NCI-H774 (cell line): ENCODE results near the gene BMP6.

Source experiments
- DNase-seq: peaks from one replicate; lab custom pipeline; 2025; lab: John Stamatoyannopoulos, UW

The BMP6 gene

DNA sequence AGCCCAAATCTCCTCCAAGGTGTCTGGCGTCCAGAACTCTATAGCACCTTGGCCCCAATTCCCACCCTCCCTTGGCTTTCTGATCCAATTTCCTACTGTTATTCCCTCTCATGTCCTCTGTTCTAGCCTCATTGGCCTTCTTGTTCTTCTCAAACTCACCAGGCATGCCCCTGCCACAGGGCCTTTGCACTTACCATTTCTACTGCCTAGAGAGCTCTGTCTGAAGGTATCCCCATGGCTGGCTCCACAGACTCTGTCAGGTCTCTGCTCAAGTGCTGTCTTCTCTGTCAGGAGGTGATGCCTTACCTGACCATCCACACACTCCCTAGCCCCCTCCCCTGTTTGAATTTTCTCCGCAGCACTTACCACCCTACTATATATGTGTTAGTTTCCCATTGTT, 5.6 kb upstream of the BMP6 start:
- no peak for DNase-seq

DNA sequence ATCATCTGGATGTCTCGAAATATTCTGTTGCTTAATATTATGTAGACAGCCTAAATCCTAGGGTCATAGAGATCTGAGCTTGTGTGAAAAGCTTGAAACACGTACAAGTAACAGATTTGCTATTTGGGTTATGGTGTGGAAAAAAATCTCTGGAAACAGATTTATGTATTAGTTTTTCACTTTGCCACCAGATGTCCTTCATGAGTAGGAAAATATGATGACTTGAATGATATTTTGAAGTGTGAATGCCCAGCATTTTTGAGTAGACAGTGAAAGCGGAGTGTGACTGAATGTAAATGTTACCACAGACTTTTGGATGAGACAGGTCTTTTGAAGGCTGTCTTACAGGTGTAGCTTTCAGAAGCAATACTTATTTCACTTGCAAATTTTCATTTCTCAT, 4.2 kb upstream of the BMP6 start:
- no peak for DNase-seq

DNA sequence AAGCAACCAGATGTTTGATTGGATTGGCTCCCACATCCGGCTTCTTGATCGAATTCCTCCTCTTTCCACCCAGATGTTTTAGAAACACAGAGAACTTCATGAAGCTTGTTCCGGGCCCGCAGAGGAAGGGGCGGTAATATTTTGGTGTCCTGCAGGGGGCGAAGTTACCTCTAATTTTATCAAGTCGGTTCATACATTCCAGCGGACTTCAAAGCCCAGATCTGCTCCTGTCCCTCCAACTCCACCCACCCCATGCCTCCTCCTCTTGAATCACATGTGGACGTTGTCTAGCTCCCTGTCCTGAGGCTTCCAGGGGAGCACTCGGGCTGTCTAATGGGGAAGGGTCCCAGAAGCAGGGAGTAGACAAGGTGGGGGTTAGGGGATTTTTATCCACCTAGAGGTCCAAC, 2.9 kb upstream of the BMP6 start:
- peak; percentile 41 for DNase-seq

GRCh38 chr6:7723554-7723953, 2.3 kb upstream of the BMP6 start:
- no peak for DNase-seq

- no peak for DNase-seq
Measured at GRCh38 chr6:7725412-7725811, 487 bp upstream of the BMP6 start.

DNA sequence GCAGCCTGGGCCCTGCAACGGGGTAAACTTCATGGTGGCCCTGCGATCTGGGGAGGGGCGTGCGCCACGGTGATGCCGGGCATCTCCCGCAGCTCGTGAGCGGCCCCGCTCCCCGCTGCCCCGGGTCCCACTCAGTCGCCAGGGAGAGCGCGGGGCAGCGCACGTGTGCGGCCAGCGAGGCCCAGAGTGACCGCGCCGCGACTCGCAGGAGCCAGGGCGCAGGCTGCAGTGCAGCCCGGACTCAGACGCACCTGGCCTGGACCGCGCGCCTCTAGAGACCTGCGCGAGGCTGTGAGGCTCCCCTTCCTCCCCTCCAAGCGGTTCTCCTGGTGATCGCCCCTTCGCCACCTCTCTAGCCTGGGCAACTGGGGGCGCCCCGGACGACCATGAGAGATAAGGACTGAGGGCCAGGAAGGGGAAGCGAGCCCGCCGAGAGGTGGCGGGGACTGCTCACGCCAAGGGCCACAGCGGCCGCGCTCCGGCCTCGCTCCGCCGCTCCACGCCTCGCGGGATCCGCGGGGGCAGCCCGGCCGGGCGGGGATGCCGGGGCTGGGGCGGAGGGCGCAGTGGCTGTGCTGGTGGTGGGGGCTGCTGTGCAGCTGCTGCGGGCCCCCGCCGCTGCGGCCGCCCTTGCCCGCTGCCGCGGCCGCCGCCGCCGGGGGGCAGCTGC, 652 bp downstream of the BMP6 start:
- DNase-seq: no peak

DNA sequence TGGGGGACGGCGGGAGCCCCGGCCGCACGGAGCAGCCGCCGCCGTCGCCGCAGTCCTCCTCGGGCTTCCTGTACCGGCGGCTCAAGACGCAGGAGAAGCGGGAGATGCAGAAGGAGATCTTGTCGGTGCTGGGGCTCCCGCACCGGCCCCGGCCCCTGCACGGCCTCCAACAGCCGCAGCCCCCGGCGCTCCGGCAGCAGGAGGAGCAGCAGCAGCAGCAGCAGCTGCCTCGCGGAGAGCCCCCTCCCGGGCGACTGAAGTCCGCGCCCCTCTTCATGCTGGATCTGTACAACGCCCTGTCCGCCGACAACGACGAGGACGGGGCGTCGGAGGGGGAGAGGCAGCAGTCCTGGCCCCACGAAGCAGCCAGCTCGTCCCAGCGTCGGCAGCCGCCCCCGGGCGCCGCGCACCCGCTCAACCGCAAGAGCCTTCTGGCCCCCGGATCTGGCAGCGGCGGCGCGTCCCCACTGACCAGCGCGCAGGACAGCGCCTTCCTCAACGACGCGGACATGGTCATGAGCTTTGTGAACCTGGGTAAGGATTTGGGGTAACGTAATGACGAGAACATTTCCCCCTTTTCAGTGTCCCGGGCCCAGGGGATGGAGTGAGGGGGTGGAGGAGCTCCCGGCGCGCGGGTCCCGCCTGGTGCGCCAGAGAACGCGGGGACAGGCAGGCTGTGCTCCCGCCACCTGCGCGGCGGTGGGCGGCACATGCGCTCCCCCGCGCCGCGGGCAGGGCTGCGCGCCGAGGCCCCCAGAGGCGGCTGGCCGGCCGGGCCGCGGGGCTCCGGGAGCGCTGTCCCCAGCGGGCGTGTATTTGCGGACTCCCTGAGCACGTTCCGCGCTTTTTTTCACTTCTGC, 1.4 kb downstream of the BMP6 start:
- peak; percentile 7 for DNase-seq

DNA sequence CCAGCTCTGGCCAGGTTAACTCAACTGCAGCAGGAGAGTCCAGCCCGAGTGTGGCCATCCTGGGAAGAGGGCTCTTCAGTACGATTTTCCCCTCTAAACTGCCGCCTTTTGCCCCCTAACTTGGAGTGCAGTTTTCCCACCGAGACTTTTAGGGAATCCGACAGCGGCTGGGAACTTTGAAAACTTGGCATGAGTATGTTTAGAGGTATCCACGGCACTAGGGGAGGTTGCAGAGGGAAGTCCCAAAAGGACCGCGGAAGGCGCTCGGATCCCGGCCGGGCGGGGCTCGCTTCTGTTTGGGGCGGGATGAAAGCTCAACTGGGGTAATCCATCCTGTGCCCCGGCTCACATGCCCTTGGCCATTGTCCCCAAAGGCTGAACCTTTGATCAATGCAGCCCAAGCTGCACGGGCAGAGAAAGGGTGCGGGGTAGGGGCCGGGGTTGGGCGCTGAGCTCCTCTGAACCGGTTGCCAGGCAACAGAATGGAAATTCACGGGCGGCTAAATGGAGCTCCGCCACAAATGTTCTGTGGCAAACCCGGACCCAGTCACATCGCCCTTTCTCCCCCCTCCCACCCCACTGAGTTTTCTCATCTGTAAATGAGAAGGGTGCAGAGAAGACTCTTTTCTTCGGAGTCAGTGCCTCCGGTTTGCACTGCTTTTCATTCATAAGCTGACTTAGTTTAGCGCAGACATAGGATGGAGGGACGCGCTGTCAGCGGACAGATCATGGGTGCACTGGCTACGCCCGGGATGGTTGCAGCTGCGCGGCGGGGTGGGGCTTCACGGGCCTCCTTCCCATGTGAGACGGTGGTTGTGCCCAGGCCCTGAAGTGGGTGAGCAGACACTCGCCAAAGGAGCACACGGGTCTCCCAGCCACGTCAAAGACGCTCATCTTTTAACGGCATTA, 2.3 kb downstream of the BMP6 start:
- DNase-seq: peak; percentile 17

GRCh38 chr6:7728855-7729590, 3.1 kb downstream of the BMP6 start:
- no peak for DNase-seq

- DNase-seq: no peak
Measured at GRCh38 chr6:7730001-7730783, 4.3 kb downstream of the BMP6 start.

GRCh38 chr6:7730784-7731227, 4.9 kb downstream of the BMP6 start:
- DNase-seq: peak; percentile 7

GRCh38 chr6:7731294-7731693, 5.4 kb downstream of the BMP6 start:
- no peak for DNase-seq

DNA sequence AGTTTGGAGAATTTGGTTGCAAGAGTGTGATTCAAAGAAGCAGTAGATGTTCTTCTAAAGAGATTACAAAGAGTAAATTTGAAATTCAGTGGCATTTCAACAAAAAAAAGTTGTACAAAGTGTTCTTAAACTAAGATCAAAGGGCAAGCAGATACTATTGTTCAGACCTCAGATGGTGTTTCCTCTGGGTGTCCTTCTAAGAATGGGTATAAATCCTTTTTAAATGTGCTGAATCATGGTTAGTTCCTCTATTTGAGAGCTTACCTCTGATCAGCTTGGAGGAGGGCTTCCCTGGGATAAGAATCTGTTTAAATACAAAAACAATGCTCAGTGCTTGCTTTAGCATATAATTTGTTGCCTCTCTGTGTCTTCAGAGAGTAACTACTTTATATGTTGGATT, 6.3 kb downstream of the BMP6 start:
- no peak for DNase-seq

- DNase-seq: no peak
Measured at GRCh38 chr6:7734707-7735383, 8.9 kb downstream of the BMP6 start.

GRCh38 chr6:7737106-7737505, 11.2 kb downstream of the BMP6 start:
- DNase-seq: no peak

GRCh38 chr6:7737867-7738266, 12.0 kb downstream of the BMP6 start:
- no peak for DNase-seq

GRCh38 chr6:7742223-7742785, 16.4 kb downstream of the BMP6 start:
- DNase-seq: peak; percentile 63

DNA sequence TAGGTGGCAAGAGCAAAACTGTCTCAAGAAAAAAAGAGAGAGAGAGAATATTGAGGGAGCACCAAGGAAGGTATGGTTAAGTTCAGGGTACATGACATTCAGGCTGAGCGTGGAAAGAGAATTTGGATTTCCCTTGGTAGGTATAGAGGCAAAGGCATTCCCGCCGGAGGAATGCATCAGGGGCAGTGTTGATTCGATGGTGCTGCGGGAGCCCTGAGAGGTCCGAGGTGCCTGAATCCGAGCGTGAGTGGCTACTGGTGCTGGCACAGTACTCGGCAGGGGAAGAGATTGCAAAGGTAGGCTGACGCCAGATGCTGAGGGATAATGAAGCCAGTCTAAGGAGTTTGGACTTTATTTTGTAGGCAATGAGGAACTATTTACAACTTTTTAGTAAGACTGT, 20.0 kb downstream of the BMP6 start:
- no peak for DNase-seq

GRCh38 chr6:7747016-7747415, 21.1 kb downstream of the BMP6 start:
- no peak for DNase-seq

- no peak for DNase-seq
Measured at GRCh38 chr6:7747433-7747832, 21.5 kb downstream of the BMP6 start.
